GM20000 (cell line): ENCODE measurements around the gene ATP11A.

ENCODE experiments used
- DNase-seq: peaks from one replicate; pipeline ENCODE4 v3.0.0; 2012; ENCODE audit warnings: low spot score
- CTCF ChIP-seq: IDR thresholded peaks from 2 replicates; pipeline ENCODE4 v1.5.1; 2012; ENCODE audit warnings: mild to moderate bottlenecking, control low read depth; ENCODE audit errors: extremely low read depth, missing control alignments

The ATP11A gene

GRCh38 chr13:112828756-112829155 is 138.9 kb downstream of the ATP11A start:
- no peak for DNase-seq
- TF ChIP-seq CTCF, result no peak

DNA sequence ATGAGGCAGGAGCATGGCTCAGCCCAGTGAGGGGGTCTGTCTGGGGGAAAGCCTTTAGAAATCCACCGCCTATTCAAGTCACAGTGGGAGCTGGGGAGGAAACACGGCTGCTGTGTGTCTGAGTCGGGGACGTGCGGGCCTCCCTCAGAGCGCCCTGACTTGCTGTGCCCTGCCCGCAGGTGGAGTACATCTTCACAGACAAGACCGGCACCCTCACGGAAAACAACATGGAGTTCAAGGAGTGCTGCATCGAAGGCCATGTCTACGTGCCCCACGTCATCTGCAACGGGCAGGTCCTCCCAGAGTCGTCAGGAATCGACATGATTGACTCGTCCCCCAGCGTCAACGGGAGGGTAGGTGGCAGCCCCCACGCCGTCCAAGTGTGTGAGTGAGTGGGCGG is 141.4 kb downstream of the ATP11A start:
- DNase-seq, result no peak
- TF ChIP-seq CTCF, result no peak

DNA sequence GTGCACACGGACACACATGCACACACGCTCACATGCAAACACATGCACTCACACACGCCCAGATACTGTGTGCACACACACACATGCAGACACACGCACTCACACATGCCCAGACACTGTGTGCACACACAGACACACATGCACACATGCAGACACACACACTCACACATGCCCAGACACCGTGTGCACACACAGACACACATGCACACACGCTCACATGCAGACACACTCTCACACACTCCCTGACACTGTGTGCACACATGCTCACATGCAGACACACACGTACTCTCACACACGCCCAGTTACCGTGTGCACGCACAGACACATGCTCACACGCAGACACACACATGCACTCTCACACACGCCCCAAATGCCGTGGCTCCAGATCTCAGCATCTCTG is 142.0 kb downstream of the ATP11A start:
- no peak for TF ChIP-seq CTCF
- no peak for DNase-seq

- DNase-seq, result no peak
- TF ChIP-seq CTCF, result no peak
These were observed 143.0 kb downstream of the ATP11A start for GRCh38 chr13:112832811-112833210.

GRCh38 chr13:112833551-112834257 is 143.9 kb downstream of the ATP11A start:
- no peak for TF ChIP-seq CTCF
- DNase-seq, result no peak

DNA sequence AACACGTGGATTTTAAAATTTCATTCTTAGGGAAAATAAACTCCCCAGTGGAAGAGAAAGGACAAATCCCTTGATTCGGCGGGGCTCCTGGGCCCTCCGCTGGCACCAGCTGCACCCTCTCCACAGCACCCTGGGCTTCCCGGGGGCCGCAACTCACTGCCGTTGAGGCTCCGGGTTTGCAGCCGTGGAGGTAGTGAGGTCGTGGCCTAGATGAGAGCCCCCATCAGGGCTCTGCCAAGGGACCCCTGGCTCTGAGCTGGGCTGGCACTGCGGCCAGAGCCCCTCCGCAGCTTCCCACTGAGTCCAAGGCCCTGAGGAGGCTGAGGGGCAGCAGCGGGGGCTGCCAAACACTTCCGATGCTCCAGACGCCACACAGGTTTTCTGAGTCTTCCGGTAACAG is 145.5 kb downstream of the ATP11A start:
- no peak for DNase-seq
- no peak for TF ChIP-seq CTCF

DNA sequence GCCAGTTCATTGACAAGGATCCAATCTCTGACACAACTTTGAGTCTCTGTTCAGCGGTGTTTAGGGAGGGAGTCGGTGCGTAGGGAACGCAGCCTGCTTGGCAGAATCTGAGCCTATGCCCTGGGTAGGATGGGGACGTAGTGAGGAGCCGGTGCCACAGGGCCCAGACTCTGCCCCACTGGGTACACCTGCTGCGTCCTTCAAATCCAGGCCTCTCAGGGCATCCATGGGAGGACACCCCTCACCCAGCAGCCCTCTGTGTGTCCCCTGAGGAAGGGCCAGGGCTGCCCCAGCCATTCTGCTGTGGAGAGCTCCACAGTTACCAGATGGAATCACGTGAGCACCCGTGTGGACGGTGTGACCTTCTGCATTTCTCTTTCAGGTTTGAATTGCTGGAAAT is 146.0 kb downstream of the ATP11A start:
- DNase-seq, result no peak
- TF ChIP-seq CTCF, result no peak
